Smooth muscle cell (in vitro differentiated cells): ENCODE measurements around the gene ARHGAP31. TPM values are rescaled to one million over a fixed set of nuclear protein-coding genes. Genes with fewer than 3 reads are reported as not detected.

ENCODE experiments used
- DNase-seq: peaks from one replicate; lab custom pipeline; 2025; ENCODE audit not compliant: unreplicated experiment; lab: John Stamatoyannopoulos, UW
- H2AFZ ChIP-seq: fragments of 200-600 bp; sonication (generic); 2 replicates; pipeline ENCODE4 v1.6.0; 2016; ENCODE audit warnings: antibody characterized with exemption, low read depth, mild to moderate bottlenecking
- H3F3A ChIP-seq: fragments of 200-600 bp; sonication (generic); 2 replicates; pipeline ENCODE4 v1.6.0; 2017; ENCODE audit warnings: antibody characterized with exemption, low read depth
- H3K27ac ChIP-seq: fragments of 200-600 bp; sonication (generic); 2 replicates; pipeline ENCODE4 v1.5.1; 2016; ENCODE audit warnings: low read depth, mild to moderate bottlenecking
- H3K27me3 ChIP-seq: fragments of 200-600 bp; sonication (generic); 2 replicates; pipeline ENCODE4 v1.6.1; 2016; ENCODE audit warnings: low read depth, mild to moderate bottlenecking
- H3K36me3 ChIP-seq: fragments of 200-600 bp; sonication (generic); 2 replicates; pipeline ENCODE4 v1.5.1; 2016; ENCODE audit warnings: low read depth
- H3K4me1 ChIP-seq: fragments of 200-600 bp; sonication (generic); 2 replicates; pipeline ENCODE4 v1.5.1; 2016; ENCODE audit warnings: low read depth
- H3K4me2 ChIP-seq: fragments of 200-600 bp; sonication (generic); 2 replicates; pipeline ENCODE4 v1.6.0; 2016; ENCODE audit warnings: mild to moderate bottlenecking
- H3K4me3 ChIP-seq: fragments of 200-600 bp; sonication (generic); 2 replicates; pipeline ENCODE4 v1.5.1; 2016; ENCODE audit warnings: mild to moderate bottlenecking
- H3K79me2 ChIP-seq: fragments of 200-600 bp; sonication (generic); 2 replicates; pipeline ENCODE4 v1.6.0; 2016; ENCODE audit warnings: low read depth, mild to moderate bottlenecking
- H3K9ac ChIP-seq: fragments of 200-600 bp; sonication (generic); 2 replicates; pipeline ENCODE4 v1.6.0; 2016; ENCODE audit warnings: low read depth
- H3K9me3 ChIP-seq: fragments of 200-600 bp; sonication (generic); replicated peaks from 2 replicates; pipeline ENCODE4 v1.5.1; 2016; ENCODE audit warnings: low read depth
- H4K20me1 ChIP-seq: fragments of 200-600 bp; sonication (generic); 2 replicates; pipeline ENCODE4 v1.6.0; 2016; ENCODE audit warnings: low read depth
- WGBS: methylation state at CpG from one replicate; pipeline ENCODE4 v1.1.7; 2016; ENCODE audit warnings: low lambda C conversion rate; 5-methylcytosine and 5-hydroxymethylcytosine counted together
- polyA plus RNA-seq: library from polyadenylated mRNA; unstranded; fragments of >200 nt; fragmentation: Nextera tagmentation; extraction: Ambion mirVana; gene quantifications from 2 replicates; pipeline ENCODE4 v1.2.1, GENCODE V29; 2016
- total RNA-seq: library from RNA; depleted of rRNA; stranded (reverse); fragments of >200 nt; gene quantifications from 2 replicates; pipeline ENCODE4 v1.2.3, GENCODE V29; 2014
- TF ChIP-seq, protein P1 (sequence below): fragments of 200-600 bp; sonication (generic); IDR thresholded peaks from 2 replicates; pipeline ENCODE4 v1.5.1; 2017; ENCODE audit warnings: borderline replicate concordance, mild to moderate bottlenecking, antibody characterized with exemption; ENCODE audit not compliant: insufficient read depth, poor library complexity, severe bottlenecking

Gene ARHGAP31
- total and polyA plus RNA-seq, 2 experiments from 2014 or later, result 6.1 to 10.9 TPM

- Histone ChIP-seq H3K9ac (peak overlapping the region; percentile 97), H3K4me3 (peak overlapping the region; percentile 62), H3K27me3 (no peaks in the 10 kb centered on the region), H2AFZ (no peak overlapping the region), H4K20me1 (no peaks in the 10 kb centered on the region), H3K4me1 (peaks cover 23% of the 10 kb centered on the region), H3K4me2 (peak overlapping the region; percentile 92), H3K36me3 (no peaks in the 10 kb centered on the region), H3F3A (peaks cover 14% of the 10 kb centered on the region), H3K79me2 (peaks cover 42% of the 10 kb centered on the region), H3K9me3 (no peaks in the 10 kb centered on the region), H3K27ac (peak overlapping the region; percentile 99)
- TF ChIP-seq, protein P1, sequence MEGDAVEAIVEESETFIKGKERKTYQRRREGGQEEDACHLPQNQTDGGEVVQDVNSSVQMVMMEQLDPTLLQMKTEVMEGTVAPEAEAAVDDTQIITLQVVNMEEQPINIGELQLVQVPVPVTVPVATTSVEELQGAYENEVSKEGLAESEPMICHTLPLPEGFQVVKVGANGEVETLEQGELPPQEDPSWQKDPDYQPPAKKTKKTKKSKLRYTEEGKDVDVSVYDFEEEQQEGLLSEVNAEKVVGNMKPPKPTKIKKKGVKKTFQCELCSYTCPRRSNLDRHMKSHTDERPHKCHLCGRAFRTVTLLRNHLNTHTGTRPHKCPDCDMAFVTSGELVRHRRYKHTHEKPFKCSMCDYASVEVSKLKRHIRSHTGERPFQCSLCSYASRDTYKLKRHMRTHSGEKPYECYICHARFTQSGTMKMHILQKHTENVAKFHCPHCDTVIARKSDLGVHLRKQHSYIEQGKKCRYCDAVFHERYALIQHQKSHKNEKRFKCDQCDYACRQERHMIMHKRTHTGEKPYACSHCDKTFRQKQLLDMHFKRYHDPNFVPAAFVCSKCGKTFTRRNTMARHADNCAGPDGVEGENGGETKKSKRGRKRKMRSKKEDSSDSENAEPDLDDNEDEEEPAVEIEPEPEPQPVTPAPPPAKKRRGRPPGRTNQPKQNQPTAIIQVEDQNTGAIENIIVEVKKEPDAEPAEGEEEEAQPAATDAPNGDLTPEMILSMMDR, result no peak
- DNase-seq, result no peak
- 2% methylated on average over 21 of the region's 26 CpGs for WGBS
These were observed 28.0 kb downstream of the ARHGAP31 start for GRCh38 chr3:119322021-119322834.

GRCh38 chr3:119322835-119323722 is 28.9 kb downstream of the ARHGAP31 start:
- Histone ChIP-seq H4K20me1 (no peaks in the 10 kb centered on the region), H3K9ac (peak overlapping the region; percentile 97), H2AFZ (peak overlapping the region; percentile 70), H3K4me1 (peaks cover 18% of the 10 kb centered on the region), H3K27me3 (no peaks in the 10 kb centered on the region), H3K9me3 (no peaks in the 10 kb centered on the region), H3F3A (peaks cover 14% of the 10 kb centered on the region), H3K4me2 (peak overlapping the region; percentile 92), H3K36me3 (no peaks in the 10 kb centered on the region), H3K4me3 (peak overlapping the region; percentile 62), H3K79me2 (peaks cover 40% of the 10 kb centered on the region), H3K27ac (peak overlapping the region; percentile 99)
- TF ChIP-seq, protein P1, result peak; percentile 13
- peak; percentile 86 for DNase-seq
- 3% methylated on average over 44 of the region's 71 CpGs for WGBS

DNA sequence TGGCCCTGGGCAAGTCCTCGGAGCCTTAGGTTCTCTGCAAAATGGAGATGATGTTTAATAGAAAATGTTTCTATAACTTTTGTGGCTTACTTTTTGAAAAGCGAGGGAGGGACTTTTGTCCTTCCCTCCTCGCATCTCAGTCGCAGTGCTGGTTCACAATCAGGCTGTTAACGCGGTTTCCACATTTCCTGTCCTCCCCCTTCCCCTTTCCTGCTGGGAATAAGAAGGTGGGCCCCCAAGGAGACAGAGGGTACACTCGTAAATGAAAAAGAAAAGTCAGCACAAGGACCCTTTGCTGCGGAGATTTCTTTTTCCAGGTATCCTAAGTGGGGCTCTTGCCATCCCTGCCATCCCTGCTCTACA is 29.5 kb downstream of the ARHGAP31 start:
- Histone ChIP-seq H3K4me1 (peaks cover 13% of the 10 kb centered on the region), H3K9me3 (no peaks in the 10 kb centered on the region), H3K27me3 (no peaks in the 10 kb centered on the region), H3K4me3 (peak overlapping the region; percentile 62), H3K79me2 (peaks cover 40% of the 10 kb centered on the region), H3K4me2 (peak overlapping the region; percentile 92), H3F3A (peaks cover 14% of the 10 kb centered on the region), H2AFZ (peak overlapping the region; percentile 70), H4K20me1 (no peaks in the 10 kb centered on the region), H3K27ac (peak overlapping the region; percentile 99), H3K36me3 (no peaks in the 10 kb centered on the region), H3K9ac (peak overlapping the region; percentile 97)
- WGBS, result 43% methylated on average over 8 of the region's 8 CpGs
- DNase-seq, result no peak
- TF ChIP-seq, protein P1, result no peak
